Prostate gland (tissue), 2 donors: ENCODE results near the gene ULBP3. TPM values are rescaled to one million over a fixed set of nuclear protein-coding genes. Genes with fewer than 3 reads are reported as not detected.

Source experiments
- DNase-seq: peaks from one replicate; pipeline ENCODE4 v3.0.0-alpha.2; 2019; ENCODE audit warnings: low spot score
- H3K27ac ChIP-seq, 2 donors: fragments of 200-600 bp; sonication (generic); 2 replicates each; pipeline ENCODE4 v1.5.1; 2017 to 2019
- H3K27me3 ChIP-seq: fragments of 200-600 bp; sonication (generic); replicated peaks from 2 replicates; pipeline ENCODE4 v1.5.1; 2019; ENCODE audit not compliant: insufficient read depth
- H3K36me3 ChIP-seq, 2 donors: fragments of 200-600 bp; sonication (generic); 1 replicate in 1 of 2; 2 replicates in 1 of 2; pipeline versions ENCODE4 v1.5.1 to v1.8.1; 2017 to 2019
- H3K4me1 ChIP-seq: fragments of 200-600 bp; sonication (generic); replicated peaks from 2 replicates; pipeline ENCODE4 v1.5.1; 2019
- H3K4me3 ChIP-seq, 2 donors: fragments of 200-600 bp; sonication (generic); 2 replicates each; pipeline ENCODE4 v1.5.1; 2017 to 2019
- H3K9me3 ChIP-seq: fragments of 200-600 bp; sonication (generic); 2 replicates; pipeline ENCODE4 v1.5.1; 2017
- POLR2A ChIP-seq: fragments of 450-650 bp; IDR thresholded peaks from one replicate; pipeline ENCODE4 v1.6.1; 2016; ENCODE audit warnings: antibody characterized with exemption, mild to moderate bottlenecking
- POLR2AphosphoS5 ChIP-seq: sonication (generic); formaldehyde crosslinking; IDR thresholded peaks from one replicate; pipeline ENCODE4 v1.6.1; 2017; ENCODE audit warnings: antibody characterized with exemption
- WGBS: methylation state at CpG from one replicate; pipeline ENCODE4 v1.1.5; 2018; 5-methylcytosine and 5-hydroxymethylcytosine counted together
- intact Hi-C: fragments of 100-400 bp; cut with DNase I; formaldehyde crosslinking; loops from one replicate; pipeline ENCODE4 v1.14.2; 2022
- total RNA-seq, 2 donors: library from RNA; depleted of rRNA; stranded (reverse); fragments of >200 nt; gene quantifications; one replicate each; pipeline ENCODE4 v1.1.0, GENCODE V29; 2016
- TF ChIP-seq, protein P1 (sequence below), 4 experiments: fragments of 200-600 bp in 2 of 4; fragments of 450-650 bp in 2 of 4; sonication (generic) in 2 of 4; IDR thresholded peaks; 1 replicate in 3 of 4; 2 replicates in 1 of 4; pipeline ENCODE4 v1.5.1; 2016 to 2019; ENCODE audit warnings: antibody characterized with exemption in 4 of 4, mild to moderate bottlenecking in 2 of 4, moderate library complexity in 2 of 4

Gene ULBP3
- total RNA-seq, 2 donors from 2014 or later = 28.9 TPM; not detected in 1

- WGBS = 60% methylated on average over 4 of the region's 4 CpGs
- intact Hi-C loops = no loop called here
- no peaks in the 10 kb centered on the region for H3K4me1 ChIP-seq
- no peaks in the 10 kb centered on the region for H3K27me3 ChIP-seq
- DNase-seq = no peak
- H3K27ac ChIP-seq = no peak overlapping the region
- no peak overlapping the region for H3K4me3 ChIP-seq
- H3K9me3 ChIP-seq = no peaks in the 10 kb centered on the region
- no peaks in the 10 kb centered on the region for H3K36me3 ChIP-seq
- no peak for TF ChIP-seq POLR2A
- TF ChIP-seq, protein P1, sequence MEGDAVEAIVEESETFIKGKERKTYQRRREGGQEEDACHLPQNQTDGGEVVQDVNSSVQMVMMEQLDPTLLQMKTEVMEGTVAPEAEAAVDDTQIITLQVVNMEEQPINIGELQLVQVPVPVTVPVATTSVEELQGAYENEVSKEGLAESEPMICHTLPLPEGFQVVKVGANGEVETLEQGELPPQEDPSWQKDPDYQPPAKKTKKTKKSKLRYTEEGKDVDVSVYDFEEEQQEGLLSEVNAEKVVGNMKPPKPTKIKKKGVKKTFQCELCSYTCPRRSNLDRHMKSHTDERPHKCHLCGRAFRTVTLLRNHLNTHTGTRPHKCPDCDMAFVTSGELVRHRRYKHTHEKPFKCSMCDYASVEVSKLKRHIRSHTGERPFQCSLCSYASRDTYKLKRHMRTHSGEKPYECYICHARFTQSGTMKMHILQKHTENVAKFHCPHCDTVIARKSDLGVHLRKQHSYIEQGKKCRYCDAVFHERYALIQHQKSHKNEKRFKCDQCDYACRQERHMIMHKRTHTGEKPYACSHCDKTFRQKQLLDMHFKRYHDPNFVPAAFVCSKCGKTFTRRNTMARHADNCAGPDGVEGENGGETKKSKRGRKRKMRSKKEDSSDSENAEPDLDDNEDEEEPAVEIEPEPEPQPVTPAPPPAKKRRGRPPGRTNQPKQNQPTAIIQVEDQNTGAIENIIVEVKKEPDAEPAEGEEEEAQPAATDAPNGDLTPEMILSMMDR (IDR thresholded peaks at IDR 0.05) = no peak
- TF ChIP-seq POLR2AphosphoS5 = no peak
Measured at GRCh38 chr6:150048099-150048498, 20.8 kb downstream of the ULBP3 start.

- no peak for DNase-seq
- no peaks in the 10 kb centered on the region for H3K27me3 ChIP-seq
- WGBS = 88% methylated on average over 1 of the region's 1 CpG
- no peak overlapping the region for H3K4me3 ChIP-seq
- no peaks in the 10 kb centered on the region for H3K4me1 ChIP-seq
- H3K27ac ChIP-seq = no peak overlapping the region
- no peaks in the 10 kb centered on the region for H3K9me3 ChIP-seq
- TF ChIP-seq, protein P1 (IDR thresholded peaks at IDR 0.05) = no peak
- TF ChIP-seq POLR2AphosphoS5 = no peak
- no peak for TF ChIP-seq POLR2A
- H3K36me3 ChIP-seq = no peaks in the 10 kb centered on the region
- intact Hi-C loops = no loop called here
Measured at GRCh38 chr6:150046943-150047342, 22.0 kb downstream of the ULBP3 start.

DNA sequence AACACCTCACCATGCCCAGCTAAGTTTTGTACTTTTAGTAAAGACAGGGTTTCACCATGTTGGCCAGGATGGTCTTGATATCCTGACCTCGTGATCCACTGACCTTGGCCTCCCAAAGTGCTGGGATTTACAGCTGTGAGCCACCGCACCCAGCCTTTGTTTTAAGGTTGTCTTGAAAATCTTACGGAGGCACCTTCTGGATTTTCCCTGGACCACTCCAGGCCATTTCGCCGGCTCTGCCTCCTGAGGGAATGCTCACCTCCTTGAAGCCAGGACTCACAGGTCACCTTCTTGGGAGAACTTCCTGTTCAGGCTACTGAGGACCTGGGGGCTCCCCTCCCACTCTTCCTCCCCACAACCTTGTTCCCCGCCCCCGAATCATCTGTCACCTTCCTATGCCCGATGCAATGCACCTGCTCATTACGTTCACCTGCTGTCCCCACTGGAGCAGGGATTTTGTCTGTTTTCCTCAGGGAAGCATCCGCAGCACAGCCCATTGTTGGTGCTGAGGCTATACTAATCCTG lies 24.2 kb downstream of the ULBP3 start:
- Histone ChIP-seq H3K4me1 (no peaks in the 10 kb centered on the region), H3K9me3 (no peaks in the 10 kb centered on the region), H3K27me3 (peaks cover 3% of the 10 kb centered on the region), H3K36me3 (no peaks in the 10 kb centered on the region), H3K27ac (no peak overlapping the region), H3K4me3 (no peak overlapping the region)
- 89% methylated on average over 10 of the region's 10 CpGs for WGBS
- DNase-seq = no peak
- no peak for TF ChIP-seq POLR2AphosphoS5
- TF ChIP-seq, protein P1 (IDR thresholded peaks at IDR 0.05) = no peak
- no peak for TF ChIP-seq POLR2A
- intact Hi-C loops = no loop called here

- no peak overlapping the region for H3K4me3 ChIP-seq
- H3K27me3 ChIP-seq = peaks cover 3% of the 10 kb centered on the region
- intact Hi-C loops = no loop called here
- H3K9me3 ChIP-seq = no peaks in the 10 kb centered on the region
- TF ChIP-seq, protein P1 (IDR thresholded peaks at IDR 0.05) = no peak
- TF ChIP-seq POLR2A (no peak), POLR2AphosphoS5 (no peak)
- no peaks in the 10 kb centered on the region for H3K4me1 ChIP-seq
- no peak overlapping the region for H3K27ac ChIP-seq
- 88% methylated on average over 19 of the region's 19 CpGs for WGBS
- H3K36me3 ChIP-seq = no peaks in the 10 kb centered on the region
- DNase-seq = no peak
Measured at GRCh38 chr6:150043501-150044412, 25.2 kb downstream of the ULBP3 start.

DNA sequence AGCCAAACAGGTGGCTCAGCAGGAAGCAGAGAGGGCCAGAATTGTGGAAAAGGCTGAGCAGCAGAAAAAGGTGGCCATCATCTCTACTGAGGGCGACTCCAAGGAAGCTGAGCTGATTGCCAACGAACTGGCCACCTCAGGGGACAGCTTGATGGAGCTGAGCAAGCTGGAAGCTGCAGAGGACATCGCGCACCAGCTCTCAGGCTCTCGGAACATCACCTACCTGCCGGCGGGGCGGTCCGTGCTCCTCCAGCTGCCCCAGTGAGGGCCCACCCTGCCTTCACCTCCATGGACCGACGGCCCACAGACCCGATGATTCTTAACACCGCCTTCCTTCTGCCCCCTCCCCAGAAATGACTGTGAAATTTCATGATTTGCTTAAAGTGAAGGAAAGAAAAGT lies 25.8 kb downstream of the ULBP3 start:
- DNase-seq = no peak
- intact Hi-C loops = no loop called here
- Histone ChIP-seq H3K9me3 (no peaks in the 10 kb centered on the region), H3K36me3 (no peaks in the 10 kb centered on the region), H3K27ac (no peak overlapping the region), H3K4me3 (no peak overlapping the region), H3K27me3 (peaks cover 9% of the 10 kb centered on the region), H3K4me1 (no peaks in the 10 kb centered on the region)
- no peak for TF ChIP-seq POLR2AphosphoS5
- TF ChIP-seq, protein P1 (IDR thresholded peaks at IDR 0.05) = no peak
- TF ChIP-seq POLR2A = no peak
- 97% methylated on average over 10 of the region's 13 CpGs for WGBS
